SH-SY5Y (cell line): ENCODE measurements around the gene NSF.

ENCODE experiments used
- GATA2 ChIP-seq: IDR thresholded peaks from 2 replicates; pipeline ENCODE4 v1.6.1; 2011; ENCODE audit warnings: mild to moderate bottlenecking, low read depth, low read length
- GATA3 ChIP-seq: IDR thresholded peaks from 2 replicates; pipeline ENCODE4 v1.6.1; 2011; ENCODE audit warnings: low read depth, mild to moderate bottlenecking, low read length, moderate library complexity

- TF ChIP-seq GATA2, result no peak
- no peak for TF ChIP-seq GATA3
Observed at GRCh38 chr17:46745376-46745775, 154.9 kb downstream of the NSF start.
